SK-N-SH treated with all-trans-retinoic acid at 6 μM for 48 hours (cell line): ENCODE results near the gene CDKN2C.
A peak's percentile ranks its signal among the peaks of the same experiment; 100 is the strongest.

Experiments
- ATAC-seq: fragments of 200-7000 bp; cut with Tn5 transposase; 3 replicates; pipeline ENCODE4 v1.9.1; 2020; ENCODE audit warnings: mild to moderate bottlenecking, moderate library complexity
- ARNTL ChIP-seq: fragments of 450-650 bp; formaldehyde crosslinking; IDR thresholded peaks from 2 replicates; pipeline ENCODE4 v1.5.0; 2020; ENCODE audit warnings: low read depth, mild to moderate bottlenecking, moderate library complexity, borderline replicate concordance
- BACH2 ChIP-seq: fragments of 250-450 bp; sonication (Bioruptor Pico); IDR thresholded peaks from 2 replicates; pipeline ENCODE4 v1.9.0; 2021; ENCODE audit warnings: mild to moderate bottlenecking, borderline replicate concordance
- CREB5 ChIP-seq: fragments of 250-450 bp; sonication (Bioruptor Pico); IDR thresholded peaks from 2 replicates; pipeline ENCODE4 v1.5.1; 2020; ENCODE audit warnings: low read depth, mild to moderate bottlenecking, moderate library complexity
- CSDC2 ChIP-seq: fragments of 250-450 bp; sonication (Bioruptor Pico); IDR thresholded peaks from 2 replicates; pipeline ENCODE4 v1.5.0; 2020; ENCODE audit warnings: mild to moderate bottlenecking, moderate library complexity
- ESRRG ChIP-seq: fragments of 250-450 bp; sonication (Bioruptor Pico); IDR thresholded peaks from 2 replicates; pipeline ENCODE4 v1.6.1; 2021; ENCODE audit warnings: mild to moderate bottlenecking
- GLIS3 ChIP-seq: fragments of 250-450 bp; sonication (Bioruptor Pico); IDR thresholded peaks from 2 replicates; pipeline ENCODE4 v1.5.0; 2020; ENCODE audit warnings: mild to moderate bottlenecking, moderate library complexity
- ISL1 ChIP-seq: fragments of 250-450 bp; sonication (Bioruptor Pico); IDR thresholded peaks from 2 replicates; pipeline ENCODE4 v2.1.2; 2022; ENCODE audit warnings: mild to moderate bottlenecking, moderate library complexity
- PPARA ChIP-seq: fragments of 250-450 bp; sonication (Bioruptor Pico); IDR thresholded peaks from 2 replicates; pipeline ENCODE4 v1.5.0; 2020; ENCODE audit warnings: mild to moderate bottlenecking, borderline replicate concordance
- RARB ChIP-seq: fragments of 250-450 bp; sonication (Bioruptor Pico); IDR thresholded peaks from 2 replicates; pipeline ENCODE4 v1.8.0; 2021; ENCODE audit warnings: mild to moderate bottlenecking, moderate library complexity
- SNAI2 ChIP-seq: fragments of 250-450 bp; sonication (Bioruptor Pico); IDR thresholded peaks from 2 replicates; pipeline ENCODE4 v1.5.0; 2020; ENCODE audit warnings: mild to moderate bottlenecking, moderate library complexity
- TCF4 ChIP-seq: fragments of 250-450 bp; sonication (Bioruptor Pico); IDR thresholded peaks from 2 replicates; pipeline ENCODE4 v1.8.0; 2021; ENCODE audit warnings: mild to moderate bottlenecking, moderate library complexity, borderline replicate concordance
- TOX ChIP-seq: fragments of 250-450 bp; sonication (Bioruptor Pico); IDR thresholded peaks from 2 replicates; pipeline ENCODE4 v1.8.0; 2021; ENCODE audit warnings: mild to moderate bottlenecking, moderate library complexity, borderline replicate concordance
- ZC3H10 ChIP-seq: fragments of 250-450 bp; sonication (Bioruptor Pico); IDR thresholded peaks from 2 replicates; pipeline ENCODE4 v1.5.1; 2021; ENCODE audit warnings: mild to moderate bottlenecking, moderate library complexity
- ZFP30 ChIP-seq: fragments of 450-650 bp; formaldehyde crosslinking; IDR thresholded peaks from 2 replicates; pipeline ENCODE4 v1.5.0; 2022; ENCODE audit warnings: mild to moderate bottlenecking, moderate library complexity
- ZNF565 ChIP-seq: fragments of 450-650 bp; formaldehyde crosslinking; conservative IDR thresholded peaks from 2 replicates; pipeline ENCODE4 v1.5.0; 2020; ENCODE audit warnings: low read depth, mild to moderate bottlenecking, moderate library complexity
- ZNF70 ChIP-seq: fragments of 450-650 bp; formaldehyde crosslinking; IDR thresholded peaks from 2 replicates; pipeline ENCODE4 v1.5.0; 2020; ENCODE audit warnings: mild to moderate bottlenecking, moderate library complexity
- ZNF8 ChIP-seq: fragments of 450-650 bp; formaldehyde crosslinking; IDR thresholded peaks from 2 replicates; pipeline ENCODE4 v1.5.0; 2020; ENCODE audit warnings: mild to moderate bottlenecking, moderate library complexity
- TF ChIP-seq, protein P1 (sequence below): fragments of 250-450 bp; sonication (Bioruptor Pico); IDR thresholded peaks from 2 replicates; pipeline ENCODE4 v1.8.0; 2021; ENCODE audit warnings: low read depth, mild to moderate bottlenecking, moderate library complexity, borderline replicate concordance
- TF ChIP-seq, protein P2 (sequence below): fragments of 250-450 bp; sonication (Bioruptor Pico); IDR thresholded peaks from 2 replicates; pipeline ENCODE4 v1.5.0; 2020; ENCODE audit warnings: mild to moderate bottlenecking, moderate library complexity
- TF ChIP-seq, protein P3 (sequence below): fragments of 250-450 bp; sonication (Bioruptor Pico); IDR thresholded peaks from 2 replicates; pipeline ENCODE4 v1.5.1; 2021; ENCODE audit warnings: mild to moderate bottlenecking, moderate library complexity

Gene CDKN2C

GRCh38 chr1:50964863-50965262 is 5.2 kb upstream of the CDKN2C start:
- no peak for TF ChIP-seq TOX (CRISPR knock-in tag)
- TF ChIP-seq SNAI2 (CRISPR knock-in tag) = no peak
- no peak for TF ChIP-seq TCF4
- TF ChIP-seq ZNF70 (CRISPR knock-in tag) = no peak
- TF ChIP-seq ZC3H10 (CRISPR knock-in tag) = no peak
- TF ChIP-seq RARB (CRISPR knock-in tag) = no peak
- TF ChIP-seq ZNF8 (CRISPR knock-in tag) = no peak
- TF ChIP-seq ISL1 (CRISPR knock-in tag) = no peak
- TF ChIP-seq ESRRG (CRISPR knock-in tag) = no peak
- TF ChIP-seq ARNTL (CRISPR knock-in tag) = no peak
- no peak for TF ChIP-seq ZFP30 (CRISPR knock-in tag)
- no peak for TF ChIP-seq GLIS3
- no peak for TF ChIP-seq CREB5
- TF ChIP-seq, protein P1, sequence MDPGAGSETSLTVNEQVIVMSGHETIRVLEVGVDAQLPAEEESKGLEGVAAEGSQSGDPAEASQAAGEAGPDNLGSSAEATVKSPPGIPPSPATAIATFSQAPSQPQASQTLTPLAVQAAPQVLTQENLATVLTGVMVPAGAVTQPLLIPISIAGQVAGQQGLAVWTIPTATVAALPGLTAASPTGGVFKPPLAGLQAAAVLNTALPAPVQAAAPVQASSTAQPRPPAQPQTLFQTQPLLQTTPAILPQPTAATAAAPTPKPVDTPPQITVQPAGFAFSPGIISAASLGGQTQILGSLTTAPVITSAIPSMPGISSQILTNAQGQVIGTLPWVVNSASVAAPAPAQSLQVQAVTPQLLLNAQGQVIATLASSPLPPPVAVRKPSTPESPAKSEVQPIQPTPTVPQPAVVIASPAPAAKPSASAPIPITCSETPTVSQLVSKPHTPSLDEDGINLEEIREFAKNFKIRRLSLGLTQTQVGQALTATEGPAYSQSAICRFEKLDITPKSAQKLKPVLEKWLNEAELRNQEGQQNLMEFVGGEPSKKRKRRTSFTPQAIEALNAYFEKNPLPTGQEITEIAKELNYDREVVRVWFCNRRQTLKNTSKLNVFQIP (CRISPR knock-in tag) = no peak
- no peak for TF ChIP-seq CSDC2 (CRISPR knock-in tag)
- TF ChIP-seq, protein P2, sequence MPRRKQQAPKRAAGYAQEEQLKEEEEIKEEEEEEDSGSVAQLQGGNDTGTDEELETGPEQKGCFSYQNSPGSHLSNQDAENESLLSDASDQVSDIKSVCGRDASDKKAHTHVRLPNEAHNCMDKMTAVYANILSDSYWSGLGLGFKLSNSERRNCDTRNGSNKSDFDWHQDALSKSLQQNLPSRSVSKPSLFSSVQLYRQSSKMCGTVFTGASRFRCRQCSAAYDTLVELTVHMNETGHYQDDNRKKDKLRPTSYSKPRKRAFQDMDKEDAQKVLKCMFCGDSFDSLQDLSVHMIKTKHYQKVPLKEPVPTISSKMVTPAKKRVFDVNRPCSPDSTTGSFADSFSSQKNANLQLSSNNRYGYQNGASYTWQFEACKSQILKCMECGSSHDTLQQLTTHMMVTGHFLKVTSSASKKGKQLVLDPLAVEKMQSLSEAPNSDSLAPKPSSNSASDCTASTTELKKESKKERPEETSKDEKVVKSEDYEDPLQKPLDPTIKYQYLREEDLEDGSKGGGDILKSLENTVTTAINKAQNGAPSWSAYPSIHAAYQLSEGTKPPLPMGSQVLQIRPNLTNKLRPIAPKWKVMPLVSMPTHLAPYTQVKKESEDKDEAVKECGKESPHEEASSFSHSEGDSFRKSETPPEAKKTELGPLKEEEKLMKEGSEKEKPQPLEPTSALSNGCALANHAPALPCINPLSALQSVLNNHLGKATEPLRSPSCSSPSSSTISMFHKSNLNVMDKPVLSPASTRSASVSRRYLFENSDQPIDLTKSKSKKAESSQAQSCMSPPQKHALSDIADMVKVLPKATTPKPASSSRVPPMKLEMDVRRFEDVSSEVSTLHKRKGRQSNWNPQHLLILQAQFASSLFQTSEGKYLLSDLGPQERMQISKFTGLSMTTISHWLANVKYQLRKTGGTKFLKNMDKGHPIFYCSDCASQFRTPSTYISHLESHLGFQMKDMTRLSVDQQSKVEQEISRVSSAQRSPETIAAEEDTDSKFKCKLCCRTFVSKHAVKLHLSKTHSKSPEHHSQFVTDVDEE (CRISPR knock-in tag) = no peak
- TF ChIP-seq ZNF565 = no peak
- no peak for TF ChIP-seq PPARA (CRISPR knock-in tag)
- no peak for ATAC-seq

DNA sequence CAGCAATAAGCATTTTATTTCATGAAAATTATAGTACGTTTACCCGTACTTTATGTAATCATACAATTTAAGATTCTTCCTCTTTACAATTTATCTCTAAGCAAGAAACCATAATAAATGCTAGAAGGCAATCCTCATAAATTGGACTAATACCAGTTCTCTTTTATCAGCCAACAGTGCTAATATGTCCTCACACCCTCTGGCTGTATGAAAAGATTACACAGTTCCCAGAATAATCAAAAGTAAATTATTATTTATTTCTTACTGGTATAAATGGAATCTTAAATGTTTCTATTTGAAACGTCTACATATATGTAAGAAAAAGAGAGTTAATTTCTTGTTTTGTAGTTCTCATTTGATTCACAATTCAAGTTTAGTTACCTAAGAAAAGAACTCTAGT is 3.1 kb upstream of the CDKN2C start:
- TF ChIP-seq ESRRG (CRISPR knock-in tag) (no peak), GLIS3 (no peak), ISL1 (CRISPR knock-in tag) (no peak), ZNF70 (CRISPR knock-in tag) (no peak), BACH2 (CRISPR knock-in tag) (no peak), ZNF8 (CRISPR knock-in tag) (no peak), SNAI2 (CRISPR knock-in tag) (no peak), TCF4 (no peak), ZNF565 (no peak)
- TF ChIP-seq, protein P3, sequence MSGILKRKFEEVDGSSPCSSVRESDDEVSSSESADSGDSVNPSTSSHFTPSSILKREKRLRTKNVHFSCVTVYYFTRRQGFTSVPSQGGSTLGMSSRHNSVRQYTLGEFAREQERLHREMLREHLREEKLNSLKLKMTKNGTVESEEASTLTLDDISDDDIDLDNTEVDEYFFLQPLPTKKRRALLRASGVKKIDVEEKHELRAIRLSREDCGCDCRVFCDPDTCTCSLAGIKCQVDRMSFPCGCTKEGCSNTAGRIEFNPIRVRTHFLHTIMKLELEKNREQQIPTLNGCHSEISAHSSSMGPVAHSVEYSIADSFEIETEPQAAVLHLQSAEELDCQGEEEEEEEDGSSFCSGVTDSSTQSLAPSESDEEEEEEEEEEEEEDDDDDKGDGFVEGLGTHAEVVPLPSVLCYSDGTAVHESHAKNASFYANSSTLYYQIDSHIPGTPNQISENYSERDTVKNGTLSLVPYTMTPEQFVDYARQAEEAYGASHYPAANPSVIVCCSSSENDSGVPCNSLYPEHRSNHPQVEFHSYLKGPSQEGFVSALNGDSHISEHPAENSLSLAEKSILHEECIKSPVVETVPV = no peak
- TF ChIP-seq, protein P1 (CRISPR knock-in tag) = no peak
- no peak for ATAC-seq

DNA sequence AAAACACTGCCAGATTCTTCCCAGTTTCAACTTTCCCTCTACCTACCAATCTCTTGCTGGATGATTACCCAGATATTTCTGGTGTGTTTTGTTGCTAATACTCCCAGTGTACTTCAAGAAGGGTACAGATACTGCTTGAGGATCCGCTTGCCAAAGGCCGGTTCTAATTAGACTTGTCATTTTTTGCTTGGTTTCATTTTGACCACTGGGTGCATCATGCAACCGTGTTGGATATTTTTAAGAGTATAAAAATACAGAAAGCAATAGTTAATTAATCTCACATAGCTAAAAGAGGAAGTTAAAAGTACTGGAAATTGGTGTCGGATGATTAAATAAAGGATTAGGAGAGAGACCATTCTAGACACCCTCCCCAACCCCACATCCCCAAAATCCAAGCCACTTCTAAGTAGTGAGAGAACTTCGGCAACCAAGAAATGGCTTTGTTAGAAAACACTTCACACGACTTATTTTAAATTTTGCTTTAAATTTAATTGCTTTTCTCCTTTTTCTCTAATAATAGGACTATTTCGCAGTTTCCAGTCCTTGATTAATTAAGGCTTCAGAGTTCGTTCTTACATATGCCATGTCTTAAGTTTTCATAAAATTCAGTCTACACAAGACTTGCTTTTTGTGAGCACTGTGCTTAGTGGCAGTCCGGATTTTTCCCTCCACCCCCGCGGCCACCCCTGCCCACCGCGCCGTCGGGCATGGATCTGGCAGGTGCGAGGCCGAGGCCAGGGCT is 2.5 kb upstream of the CDKN2C start:
- ATAC-seq = peak; percentile 11; the same call in 1 of the 3 replicates

More for the DNA sequence above, 2.5 kb upstream of the CDKN2C start:
- TF ChIP-seq SNAI2 (CRISPR knock-in tag) (peak; percentile 66; the same call in 1 of the 2 replicates), ESRRG (CRISPR knock-in tag) (no peak)
